OCI-LY1 (cell line): Measurements from ENCODE around the gene SMIM31.

Source experiments
- H2AFZ ChIP-seq: fragments of 200-600 bp; sonication (generic), shearing (Covaris generic); 2 replicates; pipeline ENCODE4 v1.6.0; 2014; ENCODE audit warnings: antibody characterized with exemption, mild to moderate bottlenecking, low read length
- H3F3A ChIP-seq: fragments of 200-600 bp; sonication (generic), shearing (Covaris generic); 2 replicates; pipeline ENCODE4 v1.6.0; 2014; ENCODE audit warnings: mild to moderate bottlenecking, antibody characterized with exemption, low read length, moderate library complexity; ENCODE audit not compliant: insufficient read depth
- H3K27ac ChIP-seq: fragments of 200-600 bp; sonication (generic); 2 replicates; pipeline ENCODE4 v1.5.1; 2014; ENCODE audit warnings: low read length, mixed run types, mild to moderate bottlenecking, low read depth; ENCODE audit not compliant: poor library complexity, severe bottlenecking
- H3K27me3 ChIP-seq: fragments of 200-600 bp; sonication (generic); 2 replicates; pipeline ENCODE4 v1.6.0; 2014; ENCODE audit warnings: antibody characterized with exemption, mild to moderate bottlenecking, low read length, moderate library complexity; ENCODE audit not compliant: insufficient read depth
- H3K36me3 ChIP-seq: fragments of 200-600 bp; sonication (generic); 2 replicates; pipeline ENCODE4 v1.6.1; 2014; ENCODE audit warnings: mild to moderate bottlenecking, antibody characterized with exemption, low read length, moderate library complexity, mixed read lengths; ENCODE audit not compliant: insufficient read depth
- H3K4me1 ChIP-seq: fragments of 200-600 bp; sonication (generic); 2 replicates; pipeline ENCODE4 v1.5.1; 2014; ENCODE audit warnings: mild to moderate bottlenecking, low read length, moderate library complexity; ENCODE audit not compliant: insufficient read depth, severe bottlenecking
- H3K4me2 ChIP-seq: fragments of 200-600 bp; sonication (generic), shearing (Covaris generic); 2 replicates; pipeline ENCODE4 v1.6.1; 2014; ENCODE audit warnings: low read length
- H3K4me3 ChIP-seq: fragments of 200-600 bp; sonication (generic); 2 replicates; pipeline ENCODE4 v1.5.1; 2014; ENCODE audit warnings: low read length, low read depth, mild to moderate bottlenecking, mixed read lengths; ENCODE audit not compliant: poor library complexity, severe bottlenecking
- H3K79me2 ChIP-seq: fragments of 200-600 bp; shearing (Covaris generic); 2 replicates; pipeline ENCODE4 v1.6.1; 2016; ENCODE audit warnings: mixed run types, low read length, mixed read lengths; ENCODE audit not compliant: insufficient read depth
- H3K9ac ChIP-seq: fragments of 200-600 bp; sonication (generic), shearing (Covaris generic); 2 replicates; pipeline ENCODE4 v1.6.1; 2014; ENCODE audit warnings: mild to moderate bottlenecking, low read length, mixed read lengths
- H3K9me2 ChIP-seq: fragments of 200-600 bp; sonication (generic), shearing (Covaris generic); 2 replicates; pipeline ENCODE4 v1.6.1; 2014; ENCODE audit warnings: low read depth, mild to moderate bottlenecking, low read length, mixed read lengths
- H3K9me3 ChIP-seq: fragments of 200-600 bp; shearing (Covaris generic); 2 replicates; pipeline ENCODE4 v1.6.1; 2014; ENCODE audit warnings: low read length, mixed read lengths
- H4K20me1 ChIP-seq: fragments of 200-600 bp; sonication (generic), shearing (Covaris generic); 2 replicates; pipeline ENCODE4 v1.6.0; 2016; ENCODE audit warnings: mild to moderate bottlenecking, low read length; ENCODE audit not compliant: insufficient read depth
- EZH2 ChIP-seq: fragments of 200-600 bp; sonication (generic), shearing (Covaris generic); IDR thresholded peaks from 2 replicates; pipeline ENCODE4 v1.8.0; 2017; ENCODE audit warnings: borderline replicate concordance, mixed run types, mild to moderate bottlenecking, antibody characterized with exemption, low read length, moderate library complexity, mixed read lengths
- TF ChIP-seq, protein P1 (sequence below): fragments of 200-600 bp; sonication (generic), shearing (Covaris generic); IDR thresholded peaks from 2 replicates; pipeline ENCODE4 v1.5.1; 2017; ENCODE audit warnings: mild to moderate bottlenecking, antibody characterized with exemption, low read length, moderate library complexity, mixed read lengths

The SMIM31 gene

DNA sequence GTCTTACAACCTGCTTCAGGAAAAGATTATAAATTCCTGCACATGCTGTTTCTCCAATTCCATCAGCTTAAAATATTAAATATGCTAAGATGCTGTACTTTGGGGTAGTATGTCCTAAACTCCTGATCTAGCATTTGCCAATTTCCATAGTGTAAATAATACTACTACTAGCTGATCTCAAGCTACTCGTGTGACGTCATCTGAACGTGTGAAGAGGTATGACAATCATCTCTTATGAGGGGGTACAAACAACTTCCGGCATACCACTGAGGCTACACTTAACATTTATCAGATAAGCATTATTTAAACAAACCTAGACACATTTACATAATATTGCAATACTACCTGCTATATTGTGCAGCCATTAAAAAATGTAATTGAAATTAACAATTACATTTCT is 70.7 kb downstream of the SMIM31 start:
- no peak overlapping the region for H3K9ac ChIP-seq

DNA sequence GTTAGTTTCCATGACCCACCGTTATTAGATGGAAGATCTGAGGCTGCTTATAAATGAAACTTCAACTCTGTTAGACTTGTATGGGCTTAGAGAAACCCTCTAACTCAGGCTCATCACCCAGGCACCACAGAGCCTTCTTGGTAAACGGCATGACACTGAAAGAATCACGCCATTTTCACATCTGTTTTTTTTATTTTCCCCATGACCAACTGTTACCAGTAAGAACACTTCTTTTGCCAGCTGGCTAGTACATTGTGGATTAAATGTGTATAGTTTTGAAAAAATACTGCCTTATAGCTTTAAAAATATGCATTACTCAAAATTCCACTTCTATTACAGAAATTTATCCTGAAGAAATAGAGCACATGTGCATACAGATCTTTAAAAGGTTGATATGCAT is 75.0 kb downstream of the SMIM31 start:
- Histone ChIP-seq H2AFZ (no peak overlapping the region), H3K36me3 (no peaks in the 10 kb centered on the region), H3K4me1 (no peaks in the 10 kb centered on the region), H3F3A (no peaks in the 10 kb centered on the region), H3K9me3 (no peaks in the 10 kb centered on the region), H3K79me2 (no peaks in the 10 kb centered on the region), H3K27ac (no peak overlapping the region), H3K9ac (no peak overlapping the region), H4K20me1 (no peaks in the 10 kb centered on the region), H3K4me2 (no peak overlapping the region), H3K27me3 (no peaks in the 10 kb centered on the region), H3K4me3 (no peak overlapping the region), H3K9me2 (no peaks in the 10 kb centered on the region)
- TF ChIP-seq, protein P1, sequence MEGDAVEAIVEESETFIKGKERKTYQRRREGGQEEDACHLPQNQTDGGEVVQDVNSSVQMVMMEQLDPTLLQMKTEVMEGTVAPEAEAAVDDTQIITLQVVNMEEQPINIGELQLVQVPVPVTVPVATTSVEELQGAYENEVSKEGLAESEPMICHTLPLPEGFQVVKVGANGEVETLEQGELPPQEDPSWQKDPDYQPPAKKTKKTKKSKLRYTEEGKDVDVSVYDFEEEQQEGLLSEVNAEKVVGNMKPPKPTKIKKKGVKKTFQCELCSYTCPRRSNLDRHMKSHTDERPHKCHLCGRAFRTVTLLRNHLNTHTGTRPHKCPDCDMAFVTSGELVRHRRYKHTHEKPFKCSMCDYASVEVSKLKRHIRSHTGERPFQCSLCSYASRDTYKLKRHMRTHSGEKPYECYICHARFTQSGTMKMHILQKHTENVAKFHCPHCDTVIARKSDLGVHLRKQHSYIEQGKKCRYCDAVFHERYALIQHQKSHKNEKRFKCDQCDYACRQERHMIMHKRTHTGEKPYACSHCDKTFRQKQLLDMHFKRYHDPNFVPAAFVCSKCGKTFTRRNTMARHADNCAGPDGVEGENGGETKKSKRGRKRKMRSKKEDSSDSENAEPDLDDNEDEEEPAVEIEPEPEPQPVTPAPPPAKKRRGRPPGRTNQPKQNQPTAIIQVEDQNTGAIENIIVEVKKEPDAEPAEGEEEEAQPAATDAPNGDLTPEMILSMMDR = no peak
- TF ChIP-seq EZH2 = no peak

More for the DNA sequence above, 70.7 kb downstream of the SMIM31 start:
- H3K4me2 ChIP-seq = no peak overlapping the region
- H3K27ac ChIP-seq = no peak overlapping the region
- H3K79me2 ChIP-seq = no peaks in the 10 kb centered on the region
- no peaks in the 10 kb centered on the region for H3K27me3 ChIP-seq
- no peaks in the 10 kb centered on the region for H3K4me1 ChIP-seq
- H3K36me3 ChIP-seq = no peaks in the 10 kb centered on the region
- H2AFZ ChIP-seq = no peak overlapping the region
- TF ChIP-seq, protein P1 = no peak
- no peak for TF ChIP-seq EZH2
- H4K20me1 ChIP-seq = no peaks in the 10 kb centered on the region
- H3K9me2 ChIP-seq = no peaks in the 10 kb centered on the region
- H3K4me3 ChIP-seq = no peak overlapping the region
- H3F3A ChIP-seq = no peaks in the 10 kb centered on the region
- no peaks in the 10 kb centered on the region for H3K9me3 ChIP-seq

DNA sequence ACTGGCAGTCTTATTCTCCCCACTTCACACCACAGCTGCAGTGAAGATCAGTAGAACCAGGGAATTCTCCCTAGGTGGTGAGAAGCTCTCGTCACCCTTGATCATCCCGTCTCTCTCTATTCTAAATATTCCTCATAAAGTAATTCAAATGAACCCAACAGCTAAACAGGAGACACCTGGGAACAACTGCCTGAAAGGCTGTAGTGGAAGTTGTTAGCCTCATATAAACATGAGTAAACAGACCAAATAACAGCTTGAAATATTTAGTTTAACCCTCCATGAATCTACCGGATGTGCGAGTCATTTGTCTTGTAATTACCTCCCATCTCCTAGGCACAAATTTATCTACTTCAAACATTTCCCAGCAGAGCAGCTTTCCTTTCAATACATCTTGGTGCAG is 92.6 kb downstream of the SMIM31 start:
- no peak overlapping the region for H3K4me2 ChIP-seq
- H3F3A ChIP-seq = no peaks in the 10 kb centered on the region
- H2AFZ ChIP-seq = no peak overlapping the region
- H3K9me2 ChIP-seq = no peaks in the 10 kb centered on the region
- H3K9ac ChIP-seq = no peak overlapping the region
- H3K9me3 ChIP-seq = no peaks in the 10 kb centered on the region
- H4K20me1 ChIP-seq = no peaks in the 10 kb centered on the region
- no peak for TF ChIP-seq EZH2
- TF ChIP-seq, protein P1 = no peak
- H3K36me3 ChIP-seq = no peaks in the 10 kb centered on the region
- no peaks in the 10 kb centered on the region for H3K4me1 ChIP-seq
- no peaks in the 10 kb centered on the region for H3K27me3 ChIP-seq
- no peak overlapping the region for H3K27ac ChIP-seq
- H3K79me2 ChIP-seq = no peaks in the 10 kb centered on the region
- H3K4me3 ChIP-seq = no peak overlapping the region
